Measurements from ENCODE around the gene SEMA4A.

The SEMA4A gene

GRCh38 chr1:156146769-156147405, 6.5 kb upstream of the SEMA4A start:
- Histone ChIP-seq H3K4me1 (ENCODE audit: insufficient read depth, low read length, poor library complexity, severe bottlenecking) (peaks cover 25% of the 10 kb centered on the region), H4K20me1 (ENCODE audit: insufficient read depth, low read length, poor library complexity, severe bottlenecking) (no peaks in the 10 kb centered on the region), H3K4me3 (ENCODE audit: low read length, poor library complexity, severe bottlenecking) (peak overlapping the region; percentile 16), H3K9me3 (ENCODE audit: insufficient read depth, low read depth, low read length) (no peaks in the 10 kb centered on the region), H3K27me3 (ENCODE audit: insufficient read depth, low read length, poor library complexity, severe bottlenecking) (no peaks in the 10 kb centered on the region), H2AFZ (ENCODE audit: low read length) (peak overlapping the region; percentile 78), H3F3A (ENCODE audit: low read depth) (no peaks in the 10 kb centered on the region), H3K9ac (ENCODE audit: low read depth, low read length, poor library complexity, severe bottlenecking) (peak overlapping the region; percentile 24), H3K4me2 (ENCODE audit: low read depth, low read length, poor library complexity, severe bottlenecking) (peak overlapping the region; percentile 54), H3K36me3 (ENCODE audit: insufficient read depth, low read length) (no peaks in the 10 kb centered on the region), H3K79me2 (ENCODE audit: insufficient read depth, low read length) (no peaks in the 10 kb centered on the region), H3K9me2 (replicated peaks; ENCODE audit: low read depth, low read length) (no peaks in the 10 kb centered on the region)
- TF ChIP-seq EZH2phosphoT487 (IDR thresholded peaks at IDR 0.05; ENCODE audit: borderline replicate concordance) = no peak
- no peak for TF ChIP-seq CTCF (conservative IDR thresholded peaks at IDR 0.05; ENCODE audit: low read length)

- H3K9me3 ChIP-seq (ENCODE audit: insufficient read depth, low read depth, low read length) = no peaks in the 10 kb centered on the region
- H3F3A ChIP-seq (ENCODE audit: low read depth) = no peaks in the 10 kb centered on the region
- no peak for TF ChIP-seq CTCF (conservative IDR thresholded peaks at IDR 0.05; ENCODE audit: low read length)
- no peak for TF ChIP-seq EZH2phosphoT487 (IDR thresholded peaks at IDR 0.05; ENCODE audit: borderline replicate concordance)
- no peaks in the 10 kb centered on the region for H3K36me3 ChIP-seq (ENCODE audit: insufficient read depth, low read length)
- peak overlapping the region; percentile 27 for H3K9ac ChIP-seq (ENCODE audit: low read depth, low read length, poor library complexity, severe bottlenecking)
- peak overlapping the region; percentile 70 for H2AFZ ChIP-seq (ENCODE audit: low read length)
- no peaks in the 10 kb centered on the region for H4K20me1 ChIP-seq (ENCODE audit: insufficient read depth, low read length, poor library complexity, severe bottlenecking)
- no peaks in the 10 kb centered on the region for H3K9me2 ChIP-seq (replicated peaks; ENCODE audit: low read depth, low read length)
- no peaks in the 10 kb centered on the region for H3K79me2 ChIP-seq (ENCODE audit: insufficient read depth, low read length)
- H3K27me3 ChIP-seq (ENCODE audit: insufficient read depth, low read length, poor library complexity, severe bottlenecking) = no peaks in the 10 kb centered on the region
- H3K4me3 ChIP-seq (ENCODE audit: low read length, poor library complexity, severe bottlenecking) = no peak overlapping the region
- H3K4me2 ChIP-seq (ENCODE audit: low read depth, low read length, poor library complexity, severe bottlenecking) = peak overlapping the region; percentile 7
- H3K4me1 ChIP-seq (ENCODE audit: insufficient read depth, low read length, poor library complexity, severe bottlenecking) = peaks cover 25% of the 10 kb centered on the region
Measured at GRCh38 chr1:156148216-156148615, 5.2 kb upstream of the SEMA4A start.

- H3K9me3 ChIP-seq (ENCODE audit: insufficient read depth, low read depth, low read length) = no peaks in the 10 kb centered on the region
- H3K4me3 ChIP-seq (ENCODE audit: low read length, poor library complexity, severe bottlenecking) = no peak overlapping the region
- no peak overlapping the region for H2AFZ ChIP-seq (ENCODE audit: low read length)
Measured at GRCh38 chr1:156149374-156150332, 3.7 kb upstream of the SEMA4A start.

More at GRCh38 chr1:156149374-156150332, 3.7 kb upstream of the SEMA4A start:
- peaks cover 28% of the 10 kb centered on the region for H3K4me1 ChIP-seq (ENCODE audit: insufficient read depth, low read length, poor library complexity, severe bottlenecking)
- H3K9ac ChIP-seq (ENCODE audit: low read depth, low read length, poor library complexity, severe bottlenecking) = no peak overlapping the region
- TF ChIP-seq EZH2phosphoT487 (IDR thresholded peaks at IDR 0.05; ENCODE audit: borderline replicate concordance) (no peak), CTCF (conservative IDR thresholded peaks at IDR 0.05; ENCODE audit: low read length) (no peak)
- H3F3A ChIP-seq (ENCODE audit: low read depth) = no peaks in the 10 kb centered on the region
- no peaks in the 10 kb centered on the region for H4K20me1 ChIP-seq (ENCODE audit: insufficient read depth, low read length, poor library complexity, severe bottlenecking)
- no peaks in the 10 kb centered on the region for H3K36me3 ChIP-seq (ENCODE audit: insufficient read depth, low read length)
- no peaks in the 10 kb centered on the region for H3K9me2 ChIP-seq (replicated peaks; ENCODE audit: low read depth, low read length)
- no peaks in the 10 kb centered on the region for H3K79me2 ChIP-seq (ENCODE audit: insufficient read depth, low read length)
- no peak overlapping the region for H3K4me2 ChIP-seq (ENCODE audit: low read depth, low read length, poor library complexity, severe bottlenecking)
- no peaks in the 10 kb centered on the region for H3K27me3 ChIP-seq (ENCODE audit: insufficient read depth, low read length, poor library complexity, severe bottlenecking)

Measured in Loucy (cell line).